Smooth muscle cell (in vitro differentiated cells): ENCODE results near the gene OMA1. TPM values are rescaled to one million over a fixed set of nuclear protein-coding genes. Genes with fewer than 3 reads are reported as not detected.

ENCODE experiments used
- DNase-seq: peaks from one replicate; lab custom pipeline; 2025; ENCODE audit not compliant: unreplicated experiment; lab: John Stamatoyannopoulos, UW
- H2AFZ ChIP-seq: fragments of 200-600 bp; sonication (generic); 2 replicates; pipeline ENCODE4 v1.6.0; 2016; ENCODE audit warnings: antibody characterized with exemption, low read depth, mild to moderate bottlenecking
- H3F3A ChIP-seq: fragments of 200-600 bp; sonication (generic); 2 replicates; pipeline ENCODE4 v1.6.0; 2017; ENCODE audit warnings: antibody characterized with exemption, low read depth
- H3K27ac ChIP-seq: fragments of 200-600 bp; sonication (generic); 2 replicates; pipeline ENCODE4 v1.5.1; 2016; ENCODE audit warnings: low read depth, mild to moderate bottlenecking
- H3K27me3 ChIP-seq: fragments of 200-600 bp; sonication (generic); 2 replicates; pipeline ENCODE4 v1.6.1; 2016; ENCODE audit warnings: low read depth, mild to moderate bottlenecking
- H3K36me3 ChIP-seq: fragments of 200-600 bp; sonication (generic); 2 replicates; pipeline ENCODE4 v1.5.1; 2016; ENCODE audit warnings: low read depth
- H3K4me1 ChIP-seq: fragments of 200-600 bp; sonication (generic); 2 replicates; pipeline ENCODE4 v1.5.1; 2016; ENCODE audit warnings: low read depth
- H3K4me2 ChIP-seq: fragments of 200-600 bp; sonication (generic); 2 replicates; pipeline ENCODE4 v1.6.0; 2016; ENCODE audit warnings: mild to moderate bottlenecking
- H3K4me3 ChIP-seq: fragments of 200-600 bp; sonication (generic); 2 replicates; pipeline ENCODE4 v1.5.1; 2016; ENCODE audit warnings: mild to moderate bottlenecking
- H3K79me2 ChIP-seq: fragments of 200-600 bp; sonication (generic); 2 replicates; pipeline ENCODE4 v1.6.0; 2016; ENCODE audit warnings: low read depth, mild to moderate bottlenecking
- H3K9ac ChIP-seq: fragments of 200-600 bp; sonication (generic); 2 replicates; pipeline ENCODE4 v1.6.0; 2016; ENCODE audit warnings: low read depth
- H3K9me3 ChIP-seq: fragments of 200-600 bp; sonication (generic); replicated peaks from 2 replicates; pipeline ENCODE4 v1.5.1; 2016; ENCODE audit warnings: low read depth
- H4K20me1 ChIP-seq: fragments of 200-600 bp; sonication (generic); 2 replicates; pipeline ENCODE4 v1.6.0; 2016; ENCODE audit warnings: low read depth
- WGBS: methylation state at CpG from one replicate; pipeline ENCODE4 v1.1.7; 2016; ENCODE audit warnings: low lambda C conversion rate; 5-methylcytosine and 5-hydroxymethylcytosine counted together
- polyA plus RNA-seq: library from polyadenylated mRNA; unstranded; fragments of >200 nt; fragmentation: Nextera tagmentation; extraction: Ambion mirVana; gene quantifications from 2 replicates; pipeline ENCODE4 v1.2.1, GENCODE V29; 2016
- total RNA-seq: library from RNA; depleted of rRNA; stranded (reverse); fragments of >200 nt; gene quantifications from 2 replicates; pipeline ENCODE4 v1.2.3, GENCODE V29; 2014
- TF ChIP-seq, protein P1 (sequence below): fragments of 200-600 bp; sonication (generic); IDR thresholded peaks from 2 replicates; pipeline ENCODE4 v1.5.1; 2017; ENCODE audit warnings: borderline replicate concordance, mild to moderate bottlenecking, antibody characterized with exemption; ENCODE audit not compliant: insufficient read depth, poor library complexity, severe bottlenecking

OMA1 gene
- total RNA-seq (12.5 and 17.0 TPM in 2 replicates), polyA plus RNA-seq (4.4 and 6.3 TPM in 2 replicates)

DNA sequence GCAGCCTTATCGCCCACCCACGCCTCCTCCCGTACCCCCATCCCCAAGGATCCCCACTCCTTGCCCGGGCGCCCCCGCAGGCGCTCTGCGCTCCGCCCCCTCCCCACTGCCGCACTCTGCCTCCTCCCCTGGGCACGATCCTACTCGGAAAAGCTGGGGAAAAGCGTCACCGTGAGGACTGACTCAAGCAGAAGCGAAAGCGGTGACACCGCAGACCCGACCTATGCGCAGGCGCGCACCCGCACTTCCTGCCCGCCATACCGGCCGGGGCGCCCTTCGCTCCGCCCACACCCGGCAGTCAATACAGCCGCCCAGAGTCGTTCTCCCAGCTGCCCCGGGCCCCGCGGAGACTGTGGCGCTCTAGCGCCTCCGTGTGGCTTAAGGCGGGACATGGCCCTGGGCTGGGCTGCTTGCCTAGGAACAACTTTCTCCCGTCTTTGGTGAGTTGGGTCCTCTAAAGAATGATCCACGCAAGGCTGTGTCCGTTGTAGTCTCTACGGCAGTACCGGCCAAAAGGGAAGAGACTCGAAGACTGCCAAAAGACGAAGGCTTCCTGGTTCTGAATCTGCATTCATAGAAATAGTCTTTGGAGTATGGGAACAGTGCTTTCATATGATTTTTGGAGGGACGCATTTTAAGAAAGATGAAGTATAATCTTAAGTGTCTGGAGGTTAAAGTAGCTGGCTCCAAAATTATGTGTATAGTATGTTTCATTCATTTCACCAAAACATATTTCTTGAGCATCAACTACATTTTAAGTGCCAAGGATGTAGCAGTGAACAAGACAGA is at the start of gene OMA1:
OMA1 (minus strand) TSS at position 207 of the 789 bp plus-strand sequence. CDS start 7,432 bp downstream, outside the sequence.
- no peaks in the 10 kb centered on the region for H3K36me3 ChIP-seq
- H3K27ac ChIP-seq: peak within 1 kb of the TSS; percentile 96
- no peaks in the 10 kb centered on the region for H3K79me2 ChIP-seq
- TF ChIP-seq, protein P1, sequence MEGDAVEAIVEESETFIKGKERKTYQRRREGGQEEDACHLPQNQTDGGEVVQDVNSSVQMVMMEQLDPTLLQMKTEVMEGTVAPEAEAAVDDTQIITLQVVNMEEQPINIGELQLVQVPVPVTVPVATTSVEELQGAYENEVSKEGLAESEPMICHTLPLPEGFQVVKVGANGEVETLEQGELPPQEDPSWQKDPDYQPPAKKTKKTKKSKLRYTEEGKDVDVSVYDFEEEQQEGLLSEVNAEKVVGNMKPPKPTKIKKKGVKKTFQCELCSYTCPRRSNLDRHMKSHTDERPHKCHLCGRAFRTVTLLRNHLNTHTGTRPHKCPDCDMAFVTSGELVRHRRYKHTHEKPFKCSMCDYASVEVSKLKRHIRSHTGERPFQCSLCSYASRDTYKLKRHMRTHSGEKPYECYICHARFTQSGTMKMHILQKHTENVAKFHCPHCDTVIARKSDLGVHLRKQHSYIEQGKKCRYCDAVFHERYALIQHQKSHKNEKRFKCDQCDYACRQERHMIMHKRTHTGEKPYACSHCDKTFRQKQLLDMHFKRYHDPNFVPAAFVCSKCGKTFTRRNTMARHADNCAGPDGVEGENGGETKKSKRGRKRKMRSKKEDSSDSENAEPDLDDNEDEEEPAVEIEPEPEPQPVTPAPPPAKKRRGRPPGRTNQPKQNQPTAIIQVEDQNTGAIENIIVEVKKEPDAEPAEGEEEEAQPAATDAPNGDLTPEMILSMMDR: peak; percentile 84
- peak; percentile 94 for DNase-seq
- H3K4me2 ChIP-seq: peak within 1 kb of the TSS; percentile 93
- no peaks in the 10 kb centered on the region for H3K9me3 ChIP-seq
- peak within 1 kb of the TSS; percentile 96 for H3K9ac ChIP-seq
- 3% methylated on average over 34 of the region's 46 CpGs for WGBS
- no peaks in the 10 kb centered on the region for H3K27me3 ChIP-seq
- H3K4me3 ChIP-seq: peak within 1 kb of the TSS; percentile 74
- peaks cover 11% of the 10 kb centered on the region for H3K4me1 ChIP-seq
- H2AFZ ChIP-seq: peak within 1 kb of the TSS; percentile 98
- H3F3A ChIP-seq: no peaks in the 10 kb centered on the region
- H4K20me1 ChIP-seq: no peaks in the 10 kb centered on the region

DNA sequence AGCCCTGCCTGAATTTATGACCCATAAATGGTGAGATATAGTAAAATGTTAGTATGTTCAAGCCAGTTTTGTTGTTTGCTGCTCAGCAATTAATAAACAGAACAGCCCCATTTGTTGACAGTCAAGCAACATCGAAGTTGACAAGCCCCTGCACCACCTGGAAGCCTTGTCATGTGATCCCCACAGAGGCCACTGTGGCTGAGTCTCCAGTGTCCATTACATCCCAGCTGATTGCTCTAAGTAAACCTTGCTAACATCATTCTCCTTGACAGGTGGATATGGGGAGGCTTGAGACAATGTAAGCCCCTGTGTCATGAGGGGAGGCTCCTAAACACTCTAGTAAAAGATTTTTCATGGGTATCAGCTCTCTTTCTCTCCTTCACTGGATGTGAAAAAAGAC is 48.0 kb upstream of the OMA1 start:
- H2AFZ ChIP-seq: no peak overlapping the region
- H3K36me3 ChIP-seq: no peaks in the 10 kb centered on the region
- H3K4me3 ChIP-seq: no peak overlapping the region
- DNase-seq: no peak
- no peak overlapping the region for H3K9ac ChIP-seq
- TF ChIP-seq, protein P1: no peak
- H3K27ac ChIP-seq: no peak overlapping the region
- H4K20me1 ChIP-seq: no peaks in the 10 kb centered on the region
- H3F3A ChIP-seq: no peaks in the 10 kb centered on the region
- WGBS: 90% methylated on average over 1 of the region's 1 CpG
- no peaks in the 10 kb centered on the region for H3K4me1 ChIP-seq
- no peaks in the 10 kb centered on the region for H3K9me3 ChIP-seq
- H3K4me2 ChIP-seq: no peak overlapping the region
- H3K79me2 ChIP-seq: no peaks in the 10 kb centered on the region
- no peaks in the 10 kb centered on the region for H3K27me3 ChIP-seq

DNA sequence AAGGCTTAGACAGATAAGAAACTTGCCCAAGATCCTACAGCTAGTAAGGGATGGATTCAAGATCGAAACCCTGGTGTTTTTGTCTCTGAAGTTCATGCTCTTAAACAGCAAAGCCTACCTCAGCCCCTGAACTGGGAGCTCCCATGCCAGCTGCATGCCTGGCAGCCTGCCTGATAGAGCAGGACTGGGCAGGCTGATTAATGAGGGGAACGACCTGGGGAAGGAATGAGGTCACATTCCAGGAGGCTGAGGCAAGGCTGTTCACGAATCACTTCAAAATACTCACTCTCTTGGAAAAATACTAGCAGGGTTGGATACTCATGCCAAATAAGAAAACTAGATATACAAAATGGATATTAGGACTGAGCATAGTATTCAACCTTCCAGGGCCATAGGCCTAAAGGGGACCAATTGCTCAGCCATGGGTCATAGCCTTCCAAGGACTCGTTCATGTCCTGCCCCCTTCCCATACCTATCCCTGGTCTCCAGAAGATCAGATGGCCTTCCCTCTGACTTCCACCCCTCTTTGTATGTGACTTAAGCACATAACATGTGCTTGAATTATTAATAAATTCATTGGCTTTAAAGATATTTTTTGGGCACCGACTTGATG is 46.1 kb upstream of the OMA1 start:
- Histone ChIP-seq H3K9ac (no peak overlapping the region), H3K79me2 (no peaks in the 10 kb centered on the region), H3K4me1 (no peaks in the 10 kb centered on the region), H4K20me1 (no peaks in the 10 kb centered on the region), H3K9me3 (no peaks in the 10 kb centered on the region), H3K27me3 (no peaks in the 10 kb centered on the region), H2AFZ (no peak overlapping the region), H3K27ac (no peak overlapping the region), H3K4me2 (peak overlapping the region; percentile 17), H3K4me3 (no peak overlapping the region), H3F3A (no peaks in the 10 kb centered on the region), H3K36me3 (no peaks in the 10 kb centered on the region)
- WGBS: 58% methylated on average over 5 of the region's 5 CpGs
- TF ChIP-seq, protein P1: no peak
- DNase-seq: no peak
